Glutamatergic neuron (in vitro differentiated cells): Measurements from ENCODE around the gene KRTAP17-1. TPM values are rescaled to one million over a fixed set of nuclear protein-coding genes. Genes with fewer than 3 reads are reported as not detected.

Experiments
- DNase-seq: peaks from one replicate; pipeline ENCODE4 v3.0.0; 2022
- H3K27ac Mint-ChIP-seq: one replicate; pipeline ENCODE4 v1.8.0; 2020; ENCODE audit warnings: mild to moderate bottlenecking, mixed read lengths, inconsistent platforms; ENCODE audit not compliant: unreplicated experiment
- H3K27me3 Mint-ChIP-seq: one replicate; pipeline ENCODE4 v1.8.0; 2020; ENCODE audit warnings: mild to moderate bottlenecking, moderate library complexity, mixed read lengths, inconsistent platforms; ENCODE audit not compliant: unreplicated experiment
- H3K36me3 Mint-ChIP-seq: one replicate; pipeline ENCODE4 v1.8.0; 2020; ENCODE audit warnings: mild to moderate bottlenecking, mixed read lengths, inconsistent platforms; ENCODE audit not compliant: unreplicated experiment
- H3K4me1 Mint-ChIP-seq: one replicate; pipeline ENCODE4 v1.8.0; 2020; ENCODE audit warnings: mild to moderate bottlenecking, low read depth, mixed read lengths, inconsistent platforms; ENCODE audit not compliant: unreplicated experiment
- H3K4me3 Mint-ChIP-seq: one replicate; pipeline ENCODE4 v1.8.0; 2020; ENCODE audit warnings: mild to moderate bottlenecking, mixed read lengths, inconsistent platforms; ENCODE audit not compliant: unreplicated experiment
- H3K9me3 Mint-ChIP-seq: one replicate; pipeline ENCODE4 v1.8.0; 2020; ENCODE audit warnings: mild to moderate bottlenecking, moderate library complexity, mixed read lengths, inconsistent platforms; ENCODE audit not compliant: unreplicated experiment
- total RNA-seq: library from RNA; stranded (reverse); fragmentation: NEBNext Ultra II Directional; extraction: Animal tissue kit (Norgen Biotek cat#: 25700); gene quantifications from one replicate; pipeline ENCODE4 v1.2.1, GENCODE V29; 2021; ENCODE audit not compliant: unreplicated experiment
- TF ChIP-seq, protein P1 (sequence below): fragments of 200-600 bp; sonication (generic); IDR thresholded peaks from one replicate; pipeline ENCODE4 v1.5.0; 2021; ENCODE audit not compliant: partially characterized antibody, unreplicated experiment

The KRTAP17-1 gene
- total RNA-seq, 1 donor from 2014 or later, result not detected

DNA sequence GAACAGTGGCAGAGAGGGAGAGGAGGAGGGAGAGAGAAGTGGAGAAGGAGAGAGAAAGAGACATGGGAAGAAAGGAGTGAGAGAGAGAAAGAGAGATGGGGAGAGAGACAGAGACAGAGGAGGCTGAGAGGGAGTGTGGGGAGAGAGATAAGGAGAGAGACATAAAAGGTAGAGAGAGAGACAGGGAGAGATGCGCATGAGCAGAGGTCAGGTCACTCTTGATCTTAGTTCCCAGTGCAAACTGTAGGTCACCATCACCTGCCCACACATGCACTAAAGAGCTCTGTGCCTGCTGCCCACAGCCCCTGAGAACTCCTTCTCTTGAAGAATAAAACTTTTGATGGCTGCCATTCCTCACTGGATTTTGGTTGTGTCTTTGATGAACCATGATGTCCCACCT, 20.2 kb upstream of the KRTAP17-1 start:
- no peak for DNase-seq
- Mint-ChIP-seq H3K27ac (no peak overlapping the region), H3K4me1 (peaks cover 2% of the 10 kb centered on the region), H3K9me3 (peaks cover 1% of the 10 kb centered on the region), H3K36me3 (peaks cover 3% of the 10 kb centered on the region), H3K27me3 (peaks cover 6% of the 10 kb centered on the region), H3K4me3 (no peak overlapping the region)
- TF ChIP-seq, protein P1, sequence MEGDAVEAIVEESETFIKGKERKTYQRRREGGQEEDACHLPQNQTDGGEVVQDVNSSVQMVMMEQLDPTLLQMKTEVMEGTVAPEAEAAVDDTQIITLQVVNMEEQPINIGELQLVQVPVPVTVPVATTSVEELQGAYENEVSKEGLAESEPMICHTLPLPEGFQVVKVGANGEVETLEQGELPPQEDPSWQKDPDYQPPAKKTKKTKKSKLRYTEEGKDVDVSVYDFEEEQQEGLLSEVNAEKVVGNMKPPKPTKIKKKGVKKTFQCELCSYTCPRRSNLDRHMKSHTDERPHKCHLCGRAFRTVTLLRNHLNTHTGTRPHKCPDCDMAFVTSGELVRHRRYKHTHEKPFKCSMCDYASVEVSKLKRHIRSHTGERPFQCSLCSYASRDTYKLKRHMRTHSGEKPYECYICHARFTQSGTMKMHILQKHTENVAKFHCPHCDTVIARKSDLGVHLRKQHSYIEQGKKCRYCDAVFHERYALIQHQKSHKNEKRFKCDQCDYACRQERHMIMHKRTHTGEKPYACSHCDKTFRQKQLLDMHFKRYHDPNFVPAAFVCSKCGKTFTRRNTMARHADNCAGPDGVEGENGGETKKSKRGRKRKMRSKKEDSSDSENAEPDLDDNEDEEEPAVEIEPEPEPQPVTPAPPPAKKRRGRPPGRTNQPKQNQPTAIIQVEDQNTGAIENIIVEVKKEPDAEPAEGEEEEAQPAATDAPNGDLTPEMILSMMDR, result no peak

- Mint-ChIP-seq H3K4me3 (no peak overlapping the region), H3K27ac (peak overlapping the region; percentile 59), H3K27me3 (peaks cover 6% of the 10 kb centered on the region), H3K36me3 (peaks cover 3% of the 10 kb centered on the region), H3K4me1 (peaks cover 2% of the 10 kb centered on the region), H3K9me3 (peaks cover 1% of the 10 kb centered on the region)
- DNase-seq, result no peak
- TF ChIP-seq, protein P1, result no peak
Observed at GRCh38 chr17:41334385-41335305, 19.1 kb upstream of the KRTAP17-1 start.

DNA sequence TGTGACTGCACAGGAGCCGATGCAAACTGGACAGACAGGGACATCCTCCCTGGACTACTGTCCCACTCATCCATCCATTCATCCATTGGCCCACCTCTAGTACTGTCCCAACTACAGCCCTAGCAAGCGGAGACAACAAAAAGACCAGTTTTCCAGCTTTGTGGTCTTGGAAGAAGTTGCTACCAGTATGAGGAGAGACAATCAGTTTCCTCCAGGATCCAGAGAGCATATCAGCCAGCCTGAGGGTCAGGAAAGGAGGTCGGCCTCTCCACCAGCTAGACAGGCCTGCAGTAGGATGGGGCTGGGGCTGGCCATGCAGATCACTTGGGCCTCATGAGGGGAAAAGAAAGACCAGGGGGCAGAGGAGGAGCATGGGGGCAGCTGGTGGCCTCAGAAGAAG, 18.3 kb upstream of the KRTAP17-1 start:
- Mint-ChIP-seq H3K27ac (no peak overlapping the region), H3K9me3 (peaks cover 1% of the 10 kb centered on the region), H3K36me3 (peaks cover 3% of the 10 kb centered on the region), H3K4me1 (peaks cover 2% of the 10 kb centered on the region), H3K27me3 (peaks cover 6% of the 10 kb centered on the region), H3K4me3 (no peak overlapping the region)
- TF ChIP-seq, protein P1, result no peak
- no peak for DNase-seq

DNA sequence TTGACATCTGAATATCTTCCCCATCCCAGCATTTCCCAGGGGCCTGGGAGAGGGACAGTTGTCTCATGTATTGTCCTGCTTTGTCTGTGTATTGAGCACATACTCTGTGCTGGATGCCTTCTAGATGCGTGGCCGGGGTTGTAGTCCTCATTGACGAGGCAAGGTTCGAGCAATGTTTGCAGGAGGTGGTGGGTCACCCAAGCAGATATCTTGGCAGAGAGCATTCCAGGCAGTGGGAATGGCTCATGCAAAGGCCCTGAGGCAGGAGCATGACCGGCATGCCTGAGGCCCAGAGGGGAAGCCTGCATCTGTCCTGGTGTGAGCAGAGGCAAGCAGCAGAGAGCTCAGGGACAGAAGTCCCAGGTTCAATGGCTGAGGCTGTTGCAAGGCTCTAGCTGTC, 17.6 kb upstream of the KRTAP17-1 start:
- no peak for DNase-seq
- H3K27ac Mint-ChIP-seq, result no peak overlapping the region
- TF ChIP-seq, protein P1, result no peak
- H3K4me1 Mint-ChIP-seq, result peaks cover 2% of the 10 kb centered on the region
- H3K36me3 Mint-ChIP-seq, result peaks cover 3% of the 10 kb centered on the region
- H3K4me3 Mint-ChIP-seq, result no peak overlapping the region
- peaks cover 3% of the 10 kb centered on the region for H3K9me3 Mint-ChIP-seq
- H3K27me3 Mint-ChIP-seq, result peaks cover 6% of the 10 kb centered on the region

- Mint-ChIP-seq H3K27ac (no peak overlapping the region), H3K27me3 (peaks cover 6% of the 10 kb centered on the region), H3K9me3 (peaks cover 3% of the 10 kb centered on the region), H3K4me3 (no peak overlapping the region), H3K36me3 (peaks cover 3% of the 10 kb centered on the region), H3K4me1 (peaks cover 2% of the 10 kb centered on the region)
- TF ChIP-seq, protein P1, result no peak
- DNase-seq, result no peak
Observed at GRCh38 chr17:41332239-41332638, 16.7 kb upstream of the KRTAP17-1 start.
